Calu3 (cell line): ENCODE results near the gene ZNF644. TPM values are rescaled to one million over a fixed set of nuclear protein-coding genes. Genes with fewer than 3 reads are reported as not detected.

Experiments
- Bru-seq: library from RNA; stranded (reverse); fragments of 400-500 nt; gene quantifications from one replicate; lab custom pipeline; 2021; lab: Mats Ljungman, UMichigan
- BruChase-seq, 2 experiments: library from RNA; stranded (reverse); fragments of 400-500 nt; gene quantifications; one replicate each; lab custom pipeline; 2021; lab: Mats Ljungman, UMichigan
- BruUV-seq: library from RNA; stranded (reverse); fragments of 400-500 nt; replicated peaks from 2 replicates; lab custom pipeline; 2021; lab: Mats Ljungman, UMichigan
- CTCF ChIA-PET: fragments of 300-600 bp; sonication (Branson Sonifier 250); formaldehyde crosslinking; loops from one replicate; lab custom pipeline; 2022; ENCODE audit warnings: antibody characterized with exemption; lab: Charles Lee
- DNase-seq: peaks from one replicate; pipeline ENCODE4 v3.0.0; 2022
- H3K27ac Mint-ChIP-seq: one replicate; pipeline ENCODE4 v1.8.0; 2022; ENCODE audit warnings: mixed read lengths; ENCODE audit not compliant: unreplicated experiment
- H3K27me3 Mint-ChIP-seq: one replicate; pipeline ENCODE4 v1.8.0; 2022; ENCODE audit warnings: mixed read lengths; ENCODE audit not compliant: unreplicated experiment
- H3K36me3 Mint-ChIP-seq: one replicate; pipeline ENCODE4 v1.8.0; 2022; ENCODE audit warnings: mild to moderate bottlenecking, moderate library complexity, mixed read lengths; ENCODE audit not compliant: insufficient read depth, unreplicated experiment
- H3K4me1 Mint-ChIP-seq: one replicate; pipeline ENCODE4 v1.8.0; 2022; ENCODE audit warnings: mild to moderate bottlenecking, low read depth, mixed read lengths; ENCODE audit not compliant: unreplicated experiment
- H3K4me3 Mint-ChIP-seq: one replicate; pipeline ENCODE4 v1.8.0; 2022; ENCODE audit warnings: mild to moderate bottlenecking, low read depth, moderate library complexity, mixed read lengths; ENCODE audit not compliant: unreplicated experiment
- H3K9me3 Mint-ChIP-seq: one replicate; pipeline ENCODE4 v1.8.0; 2022; ENCODE audit warnings: low read depth, mixed read lengths; ENCODE audit not compliant: unreplicated experiment
- CTCF ChIP-seq: fragments of 200-600 bp; IDR thresholded peaks from one replicate; pipeline ENCODE4 v1.8.0; 2022; ENCODE audit warnings: antibody characterized with exemption; ENCODE audit not compliant: unreplicated experiment
- intact Hi-C: fragments of 100-400 bp; cut with micrococcal nuclease; formaldehyde crosslinking; loops from one replicate; pipeline ENCODE4 v1.10.0; 2022; ENCODE audit not compliant: unreplicated experiment
- long read RNA-seq: library from polyadenylated mRNA; stranded (forward); transcript quantifications from one replicate; pipeline ENCODE4 v2.0.0, GENCODE V29; 2022
- total RNA-seq: library from RNA; stranded (reverse); gene quantifications from 2 replicates; pipeline ENCODE4 v1.2.3, GENCODE V29; 2022

ZNF644 gene
- total RNA-seq: 69.4 and 76.0 TPM in 2 replicates
- Bru-seq, nascent RNA: percentile 98 among the genes with signal in this experiment
- BruChase-seq, experiment 1, labeled RNA remaining after a 6-hour chase: percentile 87 among the genes with signal in this experiment
- BruChase-seq, experiment 2, labeled RNA remaining after a 2-hour chase: percentile 93 among the genes with signal in this experiment
- long read RNA-seq, full-length matches to known transcripts: 11 of 27 reads
- long read RNA-seq, partial matches to known transcripts: 3 of 27 reads
- long read RNA-seq, other reads (novel, unspliced or antisense): 13 of 27 reads

GRCh38 chr1:91021686-91022517, at the start of gene ZNF644:
Gene ZNF644, minus strand, starts transcription at chr1:91022035. Its CDS starts 39,682 bp downstream, at chr1:90982353.
- intact Hi-C loops: loop anchor here (2.0 kb wide), 1 partner anchor 143 kb away; no protein-coding TSS in a partner anchor
- no peak for TF ChIP-seq CTCF
- H3K36me3 Mint-ChIP-seq: peaks cover 44% of the 10 kb centered on the region
- H3K4me1 Mint-ChIP-seq: peaks cover 25% of the 10 kb centered on the region
- peak within 1 kb of the TSS; percentile 99 for H3K27ac Mint-ChIP-seq
- no TSS peak for BruUV-seq
- H3K4me3 Mint-ChIP-seq: peak within 1 kb of the TSS; percentile 91
- H3K27me3 Mint-ChIP-seq: no peaks in the 10 kb centered on the region
- DNase-seq: peak; percentile 93
- no peaks in the 10 kb centered on the region for H3K9me3 Mint-ChIP-seq
- CTCF ChIA-PET: interaction anchor here (0.7 to 1.6 kb wide), 4 partner anchors 13 to 1393 kb away, joined by 3 to 6 read pairs (median 4); no protein-coding TSS in a partner anchor

- intact Hi-C loops: no loop called here
- peak overlapping the region; percentile 5 for H3K27ac Mint-ChIP-seq
- CTCF ChIA-PET: no interaction called here
Observed at GRCh38 chr1:91070298-91070697, 48.5 kb upstream of the ZNF644 start.

GRCh38 chr1:91066538-91066937, 44.7 kb upstream of the ZNF644 start:
- H3K27ac Mint-ChIP-seq: no peak overlapping the region
- intact Hi-C loops: no loop called here
- DNase-seq: no peak

More at GRCh38 chr1:91070298-91070697, 48.5 kb upstream of the ZNF644 start:
- DNase-seq: no peak
- no peak for TF ChIP-seq CTCF
- Mint-ChIP-seq H3K9me3 (no peaks in the 10 kb centered on the region), H3K4me1 (no peaks in the 10 kb centered on the region), H3K4me3 (no peak overlapping the region), H3K27me3 (no peaks in the 10 kb centered on the region), H3K36me3 (no peaks in the 10 kb centered on the region)
- BruUV-seq: no TSS peak

More at GRCh38 chr1:91066538-91066937, 44.7 kb upstream of the ZNF644 start:
- no peak for TF ChIP-seq CTCF
- Mint-ChIP-seq H3K9me3 (peaks cover 6% of the 10 kb centered on the region), H3K36me3 (no peaks in the 10 kb centered on the region), H3K4me3 (no peak overlapping the region), H3K4me1 (no peaks in the 10 kb centered on the region), H3K27me3 (no peaks in the 10 kb centered on the region)
- CTCF ChIA-PET: no interaction called here
- BruUV-seq: no TSS peak
